GM21360 (cell line): ENCODE data around the gene FGGY.
"Not testable (repeated sequence)": the region's sequence is repeated elsewhere in the genome, so short reads cannot be mapped to it uniquely, and the experiment has no call there.

Source experiments
- ATAC-seq: cut with Tn5 transposase; IDR thresholded peaks from one replicate; pipeline ENCODE4 v1.9.1; 2021; ENCODE audit warnings: mild to moderate bottlenecking, moderate library complexity; ENCODE audit not compliant: unreplicated experiment

FGGY gene

DNA sequence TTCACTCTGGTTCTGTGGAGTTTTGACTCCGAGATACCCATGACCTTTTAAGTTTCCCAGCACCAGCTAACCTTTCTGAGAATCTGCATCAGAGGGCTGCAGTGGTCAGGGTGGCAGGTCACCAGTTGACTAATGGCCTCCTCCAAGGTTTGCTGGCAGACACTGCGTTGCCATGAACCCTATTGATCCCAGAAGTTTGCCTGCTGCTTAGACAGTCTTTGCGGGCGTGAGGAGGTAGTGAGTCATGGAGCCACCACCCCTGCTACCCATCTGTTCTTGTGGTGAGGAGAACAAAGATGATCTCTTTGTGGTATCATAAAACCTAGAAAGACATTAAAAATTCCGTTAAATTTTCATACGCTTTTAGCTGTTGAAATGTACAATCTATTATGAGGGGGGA is 180.4 kb downstream of the FGGY start:
- no peak for ATAC-seq

DNA sequence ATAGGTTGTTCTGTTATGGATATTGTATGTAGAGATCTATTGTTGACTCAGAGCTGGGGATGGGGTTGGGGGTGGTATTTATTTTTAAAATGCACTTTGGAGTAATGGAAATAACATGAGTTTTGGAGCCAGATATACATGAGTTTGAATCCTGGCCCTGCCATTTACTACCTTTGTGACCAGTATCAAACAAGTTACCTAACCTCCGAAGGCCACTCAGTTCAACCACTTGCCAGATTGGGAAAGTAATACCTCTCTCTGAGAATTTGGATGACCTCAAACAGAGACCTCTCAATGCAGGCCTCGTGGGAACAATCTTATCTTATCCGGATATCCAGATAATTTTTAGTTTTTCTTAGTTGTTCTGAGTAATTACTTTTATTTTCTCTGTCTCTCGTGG is 181.0 kb downstream of the FGGY start:
- ATAC-seq: no peak

DNA sequence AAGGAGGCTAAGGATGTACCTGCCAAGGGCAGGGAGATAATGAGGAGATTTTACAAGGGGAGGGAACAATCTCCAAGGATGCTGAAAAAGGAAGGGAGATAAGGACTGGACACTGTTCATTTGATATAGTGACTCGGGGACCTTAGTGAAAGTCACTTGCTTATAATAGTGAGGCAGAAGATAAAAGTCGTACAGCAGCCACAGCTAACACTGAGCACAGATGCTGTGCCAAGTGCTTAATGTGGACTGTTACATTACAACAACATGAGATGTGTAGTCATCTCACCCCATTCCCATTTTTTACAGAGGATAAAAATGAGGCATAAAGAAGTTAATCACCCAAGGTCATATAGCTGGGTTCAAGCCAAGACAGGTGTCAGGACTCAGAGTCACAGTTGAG is 181.9 kb downstream of the FGGY start:
- no peak for ATAC-seq

DNA sequence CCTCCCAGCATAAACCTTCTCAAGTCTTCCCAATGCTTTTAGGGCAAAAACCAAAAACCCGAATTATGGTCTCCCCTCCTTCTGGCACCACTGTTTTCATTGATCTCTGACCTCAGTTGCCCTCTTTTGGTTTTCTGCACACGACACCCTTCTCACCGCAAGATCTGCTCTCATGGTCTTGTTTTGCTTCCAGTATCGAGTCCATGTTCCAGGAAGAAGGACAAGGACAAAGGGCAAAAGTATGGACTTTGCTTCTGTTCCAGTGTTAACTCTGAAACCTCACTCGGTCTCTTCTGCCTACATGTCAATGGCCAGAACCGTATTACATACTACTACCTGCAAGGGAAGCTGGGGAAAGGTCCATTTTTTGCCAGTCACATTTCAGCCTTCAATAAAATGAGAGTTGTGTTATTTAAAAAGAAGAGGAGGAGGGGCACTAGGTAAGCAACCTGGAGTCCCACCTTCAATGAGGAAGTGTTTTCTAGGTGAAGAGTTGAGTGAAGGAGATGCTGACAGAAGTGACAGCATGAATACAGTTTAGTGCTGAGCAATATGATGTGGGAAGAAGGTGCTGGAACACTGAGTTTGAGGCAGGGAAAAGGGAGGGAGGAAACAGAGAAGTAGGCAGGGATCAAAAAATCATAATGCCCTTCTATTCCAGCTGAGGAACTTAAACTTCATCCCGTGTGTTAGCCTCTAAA is 183.4 kb downstream of the FGGY start:
- ATAC-seq: no peak

DNA sequence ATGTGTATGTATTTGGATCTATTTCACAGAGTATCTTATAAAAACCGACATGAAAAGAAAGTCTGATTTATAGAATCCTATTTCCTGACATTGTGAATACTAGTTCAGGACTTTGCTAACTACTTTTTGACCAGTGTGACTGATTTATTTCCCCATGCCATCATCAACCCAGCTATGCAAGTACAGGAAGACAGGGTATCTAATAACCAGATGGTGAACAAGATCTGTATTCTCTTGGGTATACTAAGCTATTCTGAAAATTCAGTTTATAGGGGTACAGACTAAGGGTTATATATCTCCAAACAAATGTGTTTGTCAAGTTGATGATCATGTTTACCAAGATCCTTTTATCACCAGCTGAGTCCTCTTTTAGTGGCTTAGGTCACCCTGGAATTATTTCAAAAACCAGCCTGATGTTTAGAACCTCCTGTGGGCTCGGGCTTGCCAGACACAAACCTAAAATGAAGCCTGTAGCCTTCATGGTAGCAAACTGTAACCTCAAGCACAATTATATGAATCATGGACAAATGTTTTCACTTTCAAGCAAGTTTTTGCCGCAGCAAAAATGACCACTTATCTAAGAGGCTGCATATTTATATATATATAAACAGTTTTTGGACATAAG is 185.1 kb downstream of the FGGY start:
- no peak for ATAC-seq

DNA sequence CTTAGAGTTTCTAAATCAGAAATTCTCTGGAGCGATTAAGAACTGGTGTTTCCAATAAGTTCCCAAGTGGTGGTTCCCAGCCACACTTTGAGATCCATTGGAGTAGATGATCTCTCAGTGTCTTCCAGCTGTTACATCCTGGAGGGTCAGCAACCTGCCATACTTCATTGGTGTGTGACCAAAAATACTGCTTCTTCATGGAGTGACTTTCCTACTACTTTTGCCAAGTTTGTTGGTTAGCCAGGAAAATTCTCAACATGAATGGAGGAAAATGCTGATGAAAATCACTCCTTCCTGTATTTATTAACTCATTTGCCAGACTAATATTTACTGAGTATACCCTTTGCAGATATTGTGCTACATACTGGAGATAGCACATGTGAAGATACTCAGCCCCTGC is 186.1 kb downstream of the FGGY start:
- ATAC-seq: no peak

DNA sequence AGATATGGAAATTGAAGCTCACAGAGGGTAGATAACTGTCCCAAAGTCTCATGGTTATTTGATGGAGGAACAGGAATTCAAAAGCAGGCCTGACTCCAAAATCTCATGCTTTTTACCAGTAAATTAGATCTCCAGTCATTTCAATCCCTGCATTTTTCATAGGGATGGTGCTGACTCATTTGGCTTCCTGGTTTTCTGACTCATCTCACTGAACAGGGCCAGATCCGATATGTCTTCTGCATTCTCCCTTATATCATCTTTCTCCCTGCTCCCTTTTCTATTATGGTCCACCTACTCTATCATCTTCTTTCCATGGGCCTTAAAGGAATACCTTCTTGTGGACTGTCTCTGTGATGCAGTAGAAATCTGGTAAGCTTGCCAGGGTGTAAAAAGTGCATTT is 187.2 kb downstream of the FGGY start:
- no peak for ATAC-seq

DNA sequence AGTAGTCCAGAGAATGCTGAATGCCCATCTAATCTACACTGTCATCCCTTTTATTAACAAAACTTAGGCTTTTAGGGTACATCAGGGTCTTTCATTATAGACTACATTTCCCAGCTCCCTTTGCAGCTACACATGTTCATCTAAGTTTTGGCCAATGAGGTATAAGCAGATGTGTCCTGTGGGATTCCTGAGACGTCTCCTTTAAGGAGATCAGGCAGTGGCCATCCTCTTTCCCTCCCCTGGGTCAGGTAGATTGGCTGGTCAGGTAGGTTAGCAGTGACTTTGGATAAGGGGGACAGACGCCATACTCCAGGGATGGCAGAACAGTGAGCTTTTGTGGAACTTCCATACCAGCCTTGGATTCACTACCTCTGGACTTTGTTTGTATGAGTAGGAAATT is 188.3 kb downstream of the FGGY start:
- no peak for ATAC-seq

DNA sequence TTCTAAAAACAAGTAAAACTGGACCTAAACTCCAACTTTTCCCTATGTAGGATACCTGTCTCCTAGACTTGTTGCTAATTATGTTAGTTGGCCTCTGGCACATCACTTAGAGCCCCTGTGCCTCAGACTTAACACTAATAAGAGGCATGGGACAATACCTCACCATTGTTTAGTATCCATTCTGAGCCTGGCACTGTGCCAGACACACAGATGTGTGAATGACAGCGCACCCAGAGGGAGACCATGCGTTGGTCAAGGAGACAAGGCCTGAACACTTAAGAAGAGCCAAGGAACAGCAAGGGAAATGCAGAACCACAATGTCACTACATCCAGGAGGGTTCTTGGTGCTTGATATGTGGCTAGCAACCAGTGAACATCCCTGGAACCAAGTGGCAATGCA is 189.1 kb downstream of the FGGY start:
- no peak for ATAC-seq

DNA sequence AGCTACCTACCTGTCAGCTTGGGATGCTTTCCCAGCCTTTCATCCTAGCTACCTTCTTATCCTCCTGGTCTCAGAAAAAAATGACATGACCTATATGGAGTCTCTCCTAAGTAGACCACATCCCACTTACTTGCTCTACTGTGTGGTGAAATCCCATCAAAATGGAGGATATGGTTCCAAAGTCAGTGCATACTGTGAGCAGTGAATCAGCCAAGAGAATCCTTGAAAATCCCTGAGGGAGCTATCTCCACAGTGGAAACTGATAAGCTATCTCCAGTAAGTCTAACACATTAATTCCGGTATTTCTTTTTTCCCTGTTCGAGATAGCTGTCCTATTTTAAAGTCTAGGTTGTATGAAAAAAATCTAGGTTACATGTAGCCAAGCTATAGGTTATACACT is 189.7 kb downstream of the FGGY start:
- ATAC-seq: no peak

DNA sequence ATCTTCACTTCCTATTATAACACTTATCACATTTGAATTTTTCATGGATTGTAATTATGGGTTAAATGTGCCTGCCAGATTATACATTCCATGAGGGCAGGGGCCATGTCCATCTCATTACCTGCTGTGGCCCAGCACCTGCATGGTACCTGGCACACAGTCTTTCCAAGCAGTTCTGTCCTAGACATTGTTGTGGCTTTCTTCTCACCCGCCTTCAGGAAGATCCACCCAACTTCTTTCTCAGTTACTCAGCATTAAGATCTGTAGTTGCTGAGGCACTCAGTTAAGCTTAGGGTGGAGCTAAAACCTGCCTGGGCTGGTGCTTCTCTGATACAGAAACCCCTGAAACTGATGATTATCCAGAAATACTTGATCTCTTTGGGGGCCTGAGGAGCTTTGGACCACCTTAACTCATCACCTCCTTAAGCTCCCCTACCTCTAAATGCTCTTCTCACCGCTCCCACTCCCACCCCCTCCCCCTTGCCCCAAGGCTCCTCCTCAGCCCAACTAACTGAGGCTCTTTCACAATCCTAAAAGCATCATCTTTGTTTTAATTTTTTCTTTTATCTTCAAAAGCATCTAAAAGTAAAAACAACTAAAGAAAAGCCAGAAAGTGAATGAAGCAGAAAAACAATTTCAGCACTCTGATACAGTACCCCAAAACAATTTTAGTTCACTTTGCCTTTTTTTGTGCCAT is 190.6 kb downstream of the FGGY start:
- ATAC-seq: no peak

DNA sequence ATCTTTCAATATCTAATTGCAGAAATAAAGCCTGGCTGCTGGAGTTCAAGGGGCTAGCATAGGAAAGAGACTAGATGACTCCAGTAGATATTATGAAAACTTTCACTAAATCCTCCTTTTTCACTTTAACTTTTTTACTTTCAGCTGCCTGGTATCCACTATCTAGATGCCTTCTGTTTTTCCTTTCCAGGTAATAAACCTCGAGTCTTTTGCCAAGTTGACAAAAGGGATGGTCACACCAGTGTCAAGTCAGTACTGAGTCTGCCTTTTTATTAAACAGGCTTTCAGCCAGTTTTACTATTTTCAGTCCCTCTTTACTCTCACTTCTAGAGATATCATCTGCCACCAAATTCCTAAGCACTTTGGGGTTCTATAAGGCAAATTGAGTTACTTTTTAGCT is 195.6 kb downstream of the FGGY start:
- ATAC-seq: no peak

DNA sequence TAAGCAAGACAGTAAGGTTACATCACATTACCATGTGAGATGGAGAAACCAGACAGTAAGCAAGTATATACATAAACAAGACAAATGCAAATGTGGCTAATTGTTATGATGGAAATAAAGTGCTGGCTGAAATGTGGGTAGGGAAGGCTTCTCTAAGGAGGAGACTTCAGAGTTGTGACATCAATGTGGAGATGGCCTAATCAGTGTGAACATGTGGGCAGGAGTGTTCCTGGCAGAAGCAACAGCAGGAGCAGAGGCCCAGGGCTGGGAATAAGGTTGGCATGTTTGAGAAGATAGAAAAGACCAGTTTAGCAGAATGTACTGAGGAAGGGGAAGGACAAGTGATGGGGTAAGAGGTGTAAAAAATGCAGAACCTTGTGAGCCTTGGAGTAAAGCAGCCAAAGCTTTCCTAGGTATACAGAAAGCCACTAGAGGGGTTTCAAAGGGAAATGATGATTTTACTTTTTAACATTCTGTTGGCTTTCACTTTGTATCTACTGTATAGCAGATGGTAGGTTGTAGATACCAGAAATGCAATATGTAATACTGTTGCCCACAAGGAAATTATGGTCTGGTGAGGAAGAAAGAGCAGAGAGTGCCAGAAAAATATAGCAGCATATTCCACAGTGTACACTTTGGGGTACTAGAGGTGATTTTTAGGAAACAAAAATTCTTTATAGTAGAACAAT is 197.4 kb downstream of the FGGY start:
- no peak for ATAC-seq

DNA sequence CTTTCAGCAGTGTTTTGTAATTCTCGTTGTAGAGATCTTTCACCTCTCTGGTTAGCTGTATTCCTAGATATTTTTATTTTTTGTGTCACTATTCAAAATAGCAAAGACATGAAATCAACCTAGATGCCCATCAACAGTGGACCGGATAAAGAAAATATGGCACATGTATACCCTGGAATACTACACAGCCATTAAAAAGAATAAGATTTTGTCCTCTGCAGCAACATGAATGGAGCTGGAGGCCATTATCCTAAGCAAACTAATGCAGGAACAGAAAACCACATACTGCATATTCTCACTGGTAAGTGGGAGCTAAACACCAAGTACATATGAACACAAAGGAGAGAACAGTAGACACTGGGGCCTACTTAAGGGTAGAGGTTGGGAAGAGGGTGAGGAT is 199.3 kb downstream of the FGGY start:
- not testable (repeated sequence) for ATAC-seq

DNA sequence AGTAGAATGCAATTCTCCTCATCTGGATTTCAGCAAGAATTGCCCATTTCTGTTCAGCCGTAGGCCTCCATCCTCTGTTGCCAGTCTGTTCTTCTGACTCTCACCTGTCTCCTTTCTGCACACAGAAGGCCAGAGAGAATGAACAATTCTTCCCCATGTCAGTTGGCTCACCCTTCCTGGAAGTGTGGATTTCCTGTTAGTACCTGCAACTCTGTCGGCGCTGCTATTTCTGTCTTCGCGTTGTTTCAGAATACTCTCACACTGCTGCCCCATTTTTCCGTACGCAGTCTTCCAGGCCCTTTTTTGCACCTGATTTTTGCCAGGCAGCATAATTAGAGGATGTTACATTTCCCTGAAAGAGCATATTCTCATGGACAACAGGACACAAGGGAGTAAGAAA is 200.7 kb downstream of the FGGY start:
- ATAC-seq: no peak

DNA sequence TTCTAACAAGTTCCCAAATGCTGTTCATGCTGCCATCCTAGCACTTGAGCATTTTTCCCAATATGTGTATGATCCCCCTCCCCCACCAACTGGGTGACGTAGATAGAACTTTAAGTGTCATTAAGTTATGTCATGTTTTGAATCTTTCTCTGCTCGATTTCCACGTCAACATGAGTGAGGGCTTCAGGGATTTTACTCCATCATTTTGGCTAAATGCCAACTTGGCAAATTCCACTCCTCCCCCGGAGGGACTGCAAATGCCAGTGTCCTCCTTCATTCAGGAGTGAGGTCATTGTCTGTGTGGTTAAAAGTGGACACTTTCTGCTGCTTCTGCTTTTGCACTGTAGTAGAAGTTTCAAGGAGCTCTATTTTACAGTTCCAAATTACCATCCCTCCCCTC is 201.7 kb downstream of the FGGY start:
- ATAC-seq: no peak

DNA sequence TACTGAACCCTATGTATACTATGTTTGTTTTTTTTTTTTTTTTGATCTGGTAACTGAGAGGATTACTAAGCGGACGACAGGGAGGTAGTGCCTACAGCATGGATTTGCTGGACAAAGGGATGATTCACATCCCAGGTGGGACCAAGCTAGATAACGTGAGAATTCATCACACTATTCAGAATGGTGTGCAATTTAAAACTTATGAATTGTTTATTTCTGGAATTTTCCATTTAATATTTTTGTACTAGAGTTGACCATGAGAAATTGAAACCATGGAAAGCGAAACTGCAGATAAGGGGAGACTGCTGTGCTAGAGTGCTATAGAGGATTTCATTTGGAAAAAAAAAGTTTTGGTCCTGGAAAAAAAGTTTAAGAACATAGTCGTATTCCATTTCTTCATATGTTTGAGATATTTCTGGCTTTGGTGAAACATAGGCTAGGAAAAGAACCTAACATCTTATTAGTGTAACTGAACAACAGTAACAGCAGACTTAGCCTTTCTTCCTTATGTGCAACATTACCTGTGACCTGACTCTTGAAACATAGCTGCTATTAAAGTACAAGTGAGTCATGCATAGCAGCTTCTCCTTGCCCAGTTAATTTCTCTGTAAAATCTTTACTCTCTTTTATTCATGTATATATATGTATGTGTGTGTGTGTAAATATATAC is 202.5 kb downstream of the FGGY start:
- ATAC-seq: no peak

DNA sequence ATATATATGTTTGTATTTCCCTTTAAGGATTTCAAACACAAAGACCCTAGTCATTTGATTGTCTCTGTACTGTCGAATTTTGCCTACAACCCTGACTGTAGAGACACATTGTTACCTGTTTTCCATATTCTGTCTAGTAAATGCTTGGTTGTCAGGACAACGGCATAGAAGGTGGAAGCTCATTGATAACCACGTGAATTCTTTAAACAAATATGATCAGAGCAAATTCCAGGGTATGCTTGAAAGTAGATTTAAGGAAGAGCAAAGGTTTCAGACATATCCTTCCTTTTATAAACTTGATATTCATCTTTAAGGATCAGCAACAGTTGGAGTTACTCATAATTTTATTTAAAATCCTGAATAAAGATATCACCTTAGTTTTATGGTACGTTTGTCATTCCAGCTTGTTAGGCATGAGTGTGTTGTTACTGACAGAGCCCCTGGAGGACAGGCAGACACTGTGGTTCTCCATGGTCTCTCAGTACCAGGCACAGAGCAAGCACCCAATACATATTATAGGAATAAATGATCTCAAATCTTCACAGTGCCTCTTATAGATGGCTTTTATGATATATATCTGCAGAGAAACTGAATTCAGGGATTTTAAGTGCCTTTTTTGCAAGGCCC is 203.2 kb downstream of the FGGY start:
- ATAC-seq: no peak

DNA sequence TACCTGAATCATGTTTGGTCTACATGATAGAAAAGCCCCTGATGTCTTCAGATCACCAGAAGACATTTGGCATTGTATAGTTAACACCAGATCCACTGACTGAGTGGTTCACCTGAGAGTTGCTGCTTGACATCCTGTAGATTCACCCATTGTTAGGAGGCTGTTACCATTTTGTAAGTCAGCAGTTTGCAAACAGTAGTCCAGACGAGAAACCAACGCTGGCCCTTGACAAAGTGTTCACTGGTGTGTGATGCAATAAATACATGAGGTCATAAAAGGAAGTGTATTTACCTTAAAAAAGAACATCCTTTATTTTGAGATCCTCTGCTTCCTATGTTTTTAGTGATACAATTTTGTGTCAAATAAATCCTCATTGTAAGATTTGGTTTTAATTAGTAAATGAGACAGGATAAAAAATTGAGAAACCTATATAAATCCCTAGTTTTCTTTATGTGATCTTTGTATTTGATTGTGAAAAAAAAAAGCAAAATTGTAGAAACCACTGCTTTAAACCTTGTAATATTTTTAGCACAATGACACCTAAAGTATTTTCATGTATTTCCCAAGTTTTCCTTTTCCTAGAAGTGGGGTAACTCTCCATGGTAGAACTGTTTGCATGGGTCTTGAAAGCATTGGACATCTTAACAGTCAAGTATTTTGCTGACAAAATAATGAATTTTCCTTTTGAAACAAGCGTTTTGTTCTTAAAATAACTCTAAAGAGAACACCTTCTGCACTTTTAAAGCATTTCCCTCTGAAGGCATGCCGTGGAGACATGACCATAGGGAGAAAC is 204.3 kb downstream of the FGGY start:
- no peak for ATAC-seq
